ENCODE results near the gene CHRNA7. TPM values are rescaled to one million over a fixed set of nuclear protein-coding genes. Genes with fewer than 3 reads are reported as not detected.
"Not testable (repeated sequence)": the region's sequence is repeated elsewhere in the genome, so short reads cannot be mapped to it uniquely, and the experiment has no call there.

Gene CHRNA7
- total RNA-seq, 1 experiment from 2014 or later, result 2.5 TPM

DNA sequence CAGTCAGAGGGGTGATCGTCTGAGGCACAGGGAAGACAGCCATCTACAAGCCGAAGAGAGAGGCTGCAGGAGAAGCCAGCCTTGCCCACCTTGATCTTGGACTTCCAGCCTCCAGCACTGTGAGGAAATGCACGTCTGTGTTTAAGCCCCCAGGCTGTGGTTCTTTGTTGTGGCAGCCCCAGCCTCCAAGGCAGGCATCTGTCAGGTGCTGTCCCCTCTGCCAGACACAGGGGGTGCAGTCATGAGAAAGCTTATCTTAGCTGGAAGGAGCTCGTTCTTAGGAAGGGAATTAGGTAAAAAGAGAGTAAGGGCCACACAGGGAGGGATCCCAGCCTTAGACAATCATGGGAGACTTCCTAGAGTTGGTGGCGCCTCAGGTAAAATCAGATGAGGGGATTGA is 150.3 kb downstream of the CHRNA7 start:
- DNase-seq (ENCODE audit: low read depth), result not testable (repeated sequence)

- DNase-seq (ENCODE audit: low read depth), result not testable (repeated sequence)
Measured at GRCh38 chr15:32193780-32194179, 163.5 kb downstream of the CHRNA7 start.

- DNase-seq (ENCODE audit: low read depth), result not testable (repeated sequence)
Measured at GRCh38 chr15:32196206-32196605, 165.9 kb downstream of the CHRNA7 start.

DNA sequence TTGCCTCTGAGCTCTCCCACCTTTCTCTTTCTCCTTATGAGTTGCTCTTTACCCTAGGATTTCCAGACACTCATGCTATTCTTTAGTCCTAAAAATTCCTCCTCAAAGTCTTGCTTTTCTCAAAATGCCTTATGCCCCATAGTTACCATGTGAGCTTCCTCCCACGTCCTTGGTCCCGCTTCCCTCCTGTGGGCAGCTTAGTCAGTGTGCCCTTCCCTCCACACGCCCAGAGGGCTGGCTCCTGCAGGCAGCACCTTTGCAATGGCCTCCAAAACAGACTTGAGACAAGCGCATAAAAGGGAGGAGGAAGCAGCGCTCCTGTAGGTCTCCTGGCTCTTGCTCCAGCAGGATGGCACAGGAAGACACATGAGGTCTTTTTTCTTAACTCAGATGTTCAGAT is 168.6 kb downstream of the CHRNA7 start:
- not testable (repeated sequence) for DNase-seq (ENCODE audit: low read depth)

GRCh38 chr15:32209081-32209480 is 178.8 kb downstream of the CHRNA7 start:
- DNase-seq (ENCODE audit: low read depth), result not testable (repeated sequence)

GRCh38 chr15:32218666-32219065 is 188.4 kb downstream of the CHRNA7 start:
- DNase-seq (ENCODE audit: low read depth), result no peak

Other genes with a start within 250 kb of the CHRNA7 start
- gene OTUD7A, start 159.8 kb upstream of the CHRNA7 start, total RNA-seq (2014; rRNA removed; shearing (Covaris generic)), result 0.06 and 1.3 TPM in 2 replicates